HepG2 (cell line): ENCODE results near the gene MCAT. TPM values are rescaled to one million over a fixed set of nuclear protein-coding genes. Genes with fewer than 3 reads are reported as not detected.

Source experiments
- ATAC-seq: fragments of 200-7000 bp; cut with Tn5 transposase; 3 replicates; pipeline ENCODE4 v1.9.1; 2020; ENCODE audit warnings: mild to moderate bottlenecking, moderate library complexity
- BruUV-seq: library from RNA; stranded (reverse); fragments of 400-500 nt; replicated peaks from 2 replicates; lab custom pipeline; 2021; lab: Mats Ljungman, UMichigan
- CTCF ChIA-PET: fragments of 300-600 bp; formaldehyde crosslinking; extraction: SDS; loops from one replicate; lab custom pipeline; 2021; ENCODE audit warnings: low total read pairs, inconsistent platforms, low intra/inter-chr PET ratio; lab: Yijun Ruan, JAX
- POLR2A ChIA-PET: fragments of 350-600 bp; sonication (Branson Sonifier 250); formaldehyde crosslinking; loops from one replicate; lab custom pipeline; 2020; ENCODE audit warnings: antibody characterized with exemption, inconsistent platforms; lab: Yijun Ruan, JAX
- DNase-seq: peaks from one replicate; pipeline ENCODE4 v3.0.0-alpha.2; 2015; ENCODE audit warnings: low spot score
- FAIRE-seq: peaks from 3 replicates; lab custom pipeline; 2011; peaks lifted over from hg19 to GRCh38; lab: Jason Lieb, UNC
- H2AFZ ChIP-seq: one replicate; pipeline ENCODE4 v1.6.1; 2011; ENCODE audit warnings: low read length, inconsistent platforms
- H3K27ac ChIP-seq: fragments of 300-600 bp; 3 replicates; pipeline ENCODE4 v1.8.0; 2011; ENCODE audit warnings: mixed run types, mild to moderate bottlenecking, mixed read lengths, low read length, inconsistent platforms; ENCODE audit not compliant: insufficient read depth; ENCODE audit errors: extremely low read length
- H3K27me3 ChIP-seq, 2 experiments: fragments of 200-600 bp in 1 of 2; 2 replicates in 1 of 2; 3 replicates in 1 of 2; pipeline versions ENCODE4 v1.6.0 to v1.8.0; 2011; ENCODE audit warnings: low read length in 2 of 2, mild to moderate bottlenecking in 2 of 2, moderate library complexity in 2 of 2, inconsistent platforms in 1 of 2; ENCODE audit not compliant: insufficient read depth in 2 of 2, control insufficient read depth in 1 of 2
- H3K36me3 ChIP-seq, 2 experiments: fragments of 200-600 bp in 1 of 2; replicated peaks in 1 of 2; 2 replicates in 1 of 2; 3 replicates in 1 of 2; pipeline versions ENCODE4 v1.5.1 to v1.8.0; 2011; ENCODE audit warnings: low read length in 2 of 2, inconsistent platforms in 1 of 2; ENCODE audit not compliant: insufficient read depth in 2 of 2, control insufficient read depth in 1 of 2
- H3K4me1 ChIP-seq: 2 replicates; pipeline ENCODE4 v1.5.1; 2012; ENCODE audit warnings: low read length, inconsistent platforms; ENCODE audit not compliant: insufficient read depth
- H3K4me2 ChIP-seq: 2 replicates; pipeline ENCODE4 v1.6.0; 2011; ENCODE audit warnings: low read depth, low read length, inconsistent platforms
- H3K4me3 ChIP-seq, 3 experiments: fragments of 200-600 bp in 1 of 3; sonication (generic), shearing (Covaris generic) in 1 of 3; replicated peaks in 1 of 3; 2 replicates each; pipeline ENCODE4 v1.5.1; 2011 to 2016; ENCODE audit warnings: low read length in 3 of 3, inconsistent platforms in 2 of 3, low read depth in 2 of 3, mild to moderate bottlenecking in 2 of 3, control low read depth in 1 of 3, mixed read lengths in 1 of 3; ENCODE audit not compliant: insufficient read depth in 1 of 3
- H3K79me2 ChIP-seq: one replicate; pipeline ENCODE4 v1.6.1; 2011; ENCODE audit warnings: low read length, inconsistent platforms; ENCODE audit not compliant: insufficient read depth
- H3K9ac ChIP-seq: 2 replicates; pipeline ENCODE4 v1.6.0; 2011; ENCODE audit warnings: mild to moderate bottlenecking, low read depth, low read length, inconsistent platforms; ENCODE audit not compliant: insufficient read depth
- H3K9me3 ChIP-seq: 2 replicates; pipeline ENCODE4 v1.5.1; 2012; ENCODE audit warnings: mild to moderate bottlenecking, low read length
- H4K20me1 ChIP-seq: 2 replicates; pipeline ENCODE4 v1.6.0; 2011; ENCODE audit warnings: inconsistent platforms, mild to moderate bottlenecking, low read length, moderate library complexity; ENCODE audit not compliant: insufficient read depth
- ARNT2 ChIP-seq: sonication (generic); formaldehyde crosslinking; IDR thresholded peaks from 2 replicates; pipeline ENCODE4 v1.8.0; 2022; ENCODE audit warnings: mild to moderate bottlenecking, low read depth, missing genetic modification reagents, moderate library complexity
- ASH2L ChIP-seq: fragments of 300-600, 200-600 bp; sonication (generic); IDR thresholded peaks from 2 replicates; pipeline ENCODE4 v1.7.0; 2017; ENCODE audit warnings: low read depth, mild to moderate bottlenecking, moderate library complexity, mixed read lengths, low read length; ENCODE audit not compliant: insufficient read length
- FOXA1 ChIP-seq, 2 experiments: fragments of 450-650 bp in 1 of 2; sonication (generic) in 1 of 2; formaldehyde crosslinking in 1 of 2; IDR thresholded peaks; 2 replicates each; pipeline versions ENCODE4 v1.4.0 to v1.6.1; 2016 to 2020; ENCODE audit warnings: missing genetic modification reagents in 1 of 2
- FOXO1 ChIP-seq: sonication (generic); formaldehyde crosslinking; IDR thresholded peaks from 2 replicates; pipeline ENCODE4 v1.4.0; 2020; ENCODE audit warnings: missing genetic modification reagents
- HDAC1 ChIP-seq: sonication (generic); formaldehyde crosslinking; IDR thresholded peaks from 2 replicates; pipeline ENCODE4 v1.5.1; 2020; ENCODE audit warnings: mild to moderate bottlenecking, missing genetic modification reagents
- LCORL ChIP-seq, 2 experiments: fragments of 450-650 bp in 1 of 2; sonication (generic) in 1 of 2; formaldehyde crosslinking in 1 of 2; IDR thresholded peaks; 2 replicates each; pipeline versions ENCODE4 v1.5.0 to v1.6.1; 2017 to 2020; ENCODE audit warnings: antibody characterized with exemption in 1 of 2, missing genetic modification reagents in 1 of 2
- MYC ChIP-seq: sonication (generic); formaldehyde crosslinking; IDR thresholded peaks from 2 replicates; pipeline ENCODE4 v1.9.0; 2021; ENCODE audit warnings: missing genetic modification reagents, borderline replicate concordance
- SALL2 ChIP-seq: sonication (generic); formaldehyde crosslinking; IDR thresholded peaks from 2 replicates; pipeline ENCODE4 v1.8.1; 2023; ENCODE audit warnings: mild to moderate bottlenecking, missing genetic modification reagents, inconsistent platforms
- ZNF329 ChIP-seq: sonication (generic); formaldehyde crosslinking; IDR thresholded peaks from 2 replicates; pipeline ENCODE4 v1.9.0; 2021; ENCODE audit warnings: low read depth, mild to moderate bottlenecking, missing genetic modification reagents
- ZNF468 ChIP-seq: sonication (generic); formaldehyde crosslinking; IDR thresholded peaks from 2 replicates; pipeline ENCODE4 v1.8.0; 2022; ENCODE audit warnings: mild to moderate bottlenecking, moderate library complexity, missing genetic modification reagents
- ZNF768 ChIP-seq: sonication (generic); formaldehyde crosslinking; IDR thresholded peaks from 2 replicates; pipeline ENCODE4 v1.4.0; 2020; ENCODE audit warnings: missing genetic modification reagents
- WGBS: methylation state at CpG from one replicate; pipeline ENCODE4 v1.1.6; 2017; ENCODE audit warnings: low lambda C conversion rate; 5-methylcytosine and 5-hydroxymethylcytosine counted together
- in situ Hi-C: cut with HindIII; loops from 2 replicates; pipeline ENCODE4 v1.10.0; 2017; ENCODE audit warnings: low pct_unique_long_range_greater_than_20kb; ENCODE audit not compliant: extremely low pct_ligation_motif_present
- intact Hi-C: fragments of 100-400 bp; cut with micrococcal nuclease; formaldehyde crosslinking; loops from one replicate; pipeline ENCODE4 v1.10.0; 2022; ENCODE audit not compliant: unreplicated experiment
- polyA plus RNA-seq, 8 experiments: library from polyadenylated mRNA; depleted of rRNA in 3 of 8; stranded (reverse) in 7 of 8; unstranded in 1 of 8; fragments of >200 nt; fragmentation: Illumina TruSeq in 4 of 8; extraction: Trizol in 4 of 8; gene quantifications; 2 replicates each; pipeline versions ENCODE4 v1.2.1 to v1.2.3, GENCODE V29; 2011 to 2016; ENCODE audit warnings: low read depth in 4 of 8, missing spikeins in 1 of 8, mixed read lengths in 1 of 8; ENCODE audit not compliant: insufficient read depth in 1 of 8
- total RNA-seq, 5 experiments: library from RNA; depleted of rRNA; stranded (reverse); fragments of >200 nt; fragmentation: Illumina TruSeq; extraction: Trizol; gene quantifications; 2 replicates each; pipeline ENCODE4 v1.2.3, GENCODE V29; 2016; ENCODE audit warnings: low read depth in 1 of 5
- TF ChIP-seq, protein P1 (sequence below): sonication (generic); formaldehyde crosslinking; IDR thresholded peaks from 2 replicates; pipeline ENCODE4 v1.4.0; 2020; ENCODE audit warnings: missing genetic modification reagents
- TF ChIP-seq, protein P2 (sequence below): sonication (generic); formaldehyde crosslinking; IDR thresholded peaks from 2 replicates; pipeline ENCODE4 v1.5.0; 2020; ENCODE audit warnings: mild to moderate bottlenecking, missing genetic modification reagents, moderate library complexity
- TF ChIP-seq, protein P3 (sequence below): sonication (generic); formaldehyde crosslinking; conservative IDR thresholded peaks from 2 replicates; pipeline ENCODE4 v1.4.0; 2020; ENCODE audit warnings: missing genetic modification reagents

MCAT gene
- total and polyA plus RNA-seq, 2 of the 13 experiments (the other 11 are each of a cell fraction or from before 2014, with no cell fraction given): 9.3 to 16.7 TPM

GRCh38 chr22:43110927-43111623 lies 32.1 kb downstream of the MCAT start (continued):
- TF ChIP-seq ARNT2 (CRISPR knock-in tag): no peak

GRCh38 chr22:43110444-43110926 lies 32.7 kb downstream of the MCAT start, which contains the start of gene BIK:
TSS of gene BIK (plus strand) at chr22:43110750. CDS start at chr22:43124023, 13,273 bp downstream.
- peak within 1 kb of the TSS; percentile 34; the same call in 1 of the 2 replicates for H3K9ac ChIP-seq
- whole genome bisulfite sequencing: no CpG with 5 or more reads among the region's 49 CpGs
- POLR2A ChIA-PET: interaction anchor here (0.7 to 1.3 kb wide), 2 partner anchors 15 to 16 kb away, joined by 3 to 4 read pairs; no protein-coding TSS in a partner anchor
- TF ChIP-seq SALL2 (no peak), FOXA1 (IDR thresholded peaks at IDR 0.05) (no peak), FOXA1 (CRISPR knock-in tag; IDR thresholded peaks at IDR 0.05) (peak; percentile 79), LCORL (IDR thresholded peaks at IDR 0.05) (no peak), LCORL (CRISPR knock-in tag; IDR thresholded peaks at IDR 0.05) (0 out of 2 replicates have a peak, but pooled peaks have one; percentile 35), HDAC1 (CRISPR knock-in tag) (peak; percentile 44), ZNF329 (CRISPR knock-in tag) (no peak), MYC (peak; percentile 17; the same call in 1 of the 2 replicates), FOXO1 (CRISPR knock-in tag) (peak; percentile 58; the same call in 1 of the 2 replicates), ASH2L (peak; percentile 36), ZNF468 (CRISPR knock-in tag) (no peak), ZNF768 (CRISPR knock-in tag) (peak; percentile 89)
- TF ChIP-seq, protein P1, sequence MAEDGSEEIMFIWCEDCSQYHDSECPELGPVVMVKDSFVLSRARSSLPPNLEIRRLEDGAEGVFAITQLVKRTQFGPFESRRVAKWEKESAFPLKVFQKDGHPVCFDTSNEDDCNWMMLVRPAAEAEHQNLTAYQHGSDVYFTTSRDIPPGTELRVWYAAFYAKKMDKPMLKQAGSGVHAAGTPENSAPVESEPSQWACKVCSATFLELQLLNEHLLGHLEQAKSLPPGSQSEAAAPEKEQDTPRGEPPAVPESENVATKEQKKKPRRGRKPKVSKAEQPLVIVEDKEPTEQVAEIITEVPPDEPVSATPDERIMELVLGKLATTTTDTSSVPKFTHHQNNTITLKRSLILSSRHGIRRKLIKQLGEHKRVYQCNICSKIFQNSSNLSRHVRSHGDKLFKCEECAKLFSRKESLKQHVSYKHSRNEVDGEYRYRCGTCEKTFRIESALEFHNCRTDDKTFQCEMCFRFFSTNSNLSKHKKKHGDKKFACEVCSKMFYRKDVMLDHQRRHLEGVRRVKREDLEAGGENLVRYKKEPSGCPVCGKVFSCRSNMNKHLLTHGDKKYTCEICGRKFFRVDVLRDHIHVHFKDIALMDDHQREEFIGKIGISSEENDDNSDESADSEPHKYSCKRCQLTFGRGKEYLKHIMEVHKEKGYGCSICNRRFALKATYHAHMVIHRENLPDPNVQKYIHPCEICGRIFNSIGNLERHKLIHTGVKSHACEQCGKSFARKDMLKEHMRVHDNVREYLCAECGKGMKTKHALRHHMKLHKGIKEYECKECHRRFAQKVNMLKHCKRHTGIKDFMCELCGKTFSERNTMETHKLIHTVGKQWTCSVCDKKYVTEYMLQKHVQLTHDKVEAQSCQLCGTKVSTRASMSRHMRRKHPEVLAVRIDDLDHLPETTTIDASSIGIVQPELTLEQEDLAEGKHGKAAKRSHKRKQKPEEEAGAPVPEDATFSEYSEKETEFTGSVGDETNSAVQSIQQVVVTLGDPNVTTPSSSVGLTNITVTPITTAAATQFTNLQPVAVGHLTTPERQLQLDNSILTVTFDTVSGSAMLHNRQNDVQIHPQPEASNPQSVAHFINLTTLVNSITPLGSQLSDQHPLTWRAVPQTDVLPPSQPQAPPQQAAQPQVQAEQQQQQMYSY (CRISPR knock-in tag): peak; percentile 74; the same call in 1 of the 2 replicates
- TF ChIP-seq, protein P2, sequence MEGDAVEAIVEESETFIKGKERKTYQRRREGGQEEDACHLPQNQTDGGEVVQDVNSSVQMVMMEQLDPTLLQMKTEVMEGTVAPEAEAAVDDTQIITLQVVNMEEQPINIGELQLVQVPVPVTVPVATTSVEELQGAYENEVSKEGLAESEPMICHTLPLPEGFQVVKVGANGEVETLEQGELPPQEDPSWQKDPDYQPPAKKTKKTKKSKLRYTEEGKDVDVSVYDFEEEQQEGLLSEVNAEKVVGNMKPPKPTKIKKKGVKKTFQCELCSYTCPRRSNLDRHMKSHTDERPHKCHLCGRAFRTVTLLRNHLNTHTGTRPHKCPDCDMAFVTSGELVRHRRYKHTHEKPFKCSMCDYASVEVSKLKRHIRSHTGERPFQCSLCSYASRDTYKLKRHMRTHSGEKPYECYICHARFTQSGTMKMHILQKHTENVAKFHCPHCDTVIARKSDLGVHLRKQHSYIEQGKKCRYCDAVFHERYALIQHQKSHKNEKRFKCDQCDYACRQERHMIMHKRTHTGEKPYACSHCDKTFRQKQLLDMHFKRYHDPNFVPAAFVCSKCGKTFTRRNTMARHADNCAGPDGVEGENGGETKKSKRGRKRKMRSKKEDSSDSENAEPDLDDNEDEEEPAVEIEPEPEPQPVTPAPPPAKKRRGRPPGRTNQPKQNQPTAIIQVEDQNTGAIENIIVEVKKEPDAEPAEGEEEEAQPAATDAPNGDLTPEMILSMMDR (CRISPR knock-in tag): peak; percentile 60
- TF ChIP-seq, protein P3, sequence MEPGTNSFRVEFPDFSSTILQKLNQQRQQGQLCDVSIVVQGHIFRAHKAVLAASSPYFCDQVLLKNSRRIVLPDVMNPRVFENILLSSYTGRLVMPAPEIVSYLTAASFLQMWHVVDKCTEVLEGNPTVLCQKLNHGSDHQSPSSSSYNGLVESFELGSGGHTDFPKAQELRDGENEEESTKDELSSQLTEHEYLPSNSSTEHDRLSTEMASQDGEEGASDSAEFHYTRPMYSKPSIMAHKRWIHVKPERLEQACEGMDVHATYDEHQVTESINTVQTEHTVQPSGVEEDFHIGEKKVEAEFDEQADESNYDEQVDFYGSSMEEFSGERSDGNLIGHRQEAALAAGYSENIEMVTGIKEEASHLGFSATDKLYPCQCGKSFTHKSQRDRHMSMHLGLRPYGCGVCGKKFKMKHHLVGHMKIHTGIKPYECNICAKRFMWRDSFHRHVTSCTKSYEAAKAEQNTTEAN (CRISPR knock-in tag): 0 out of 2 replicates have a peak, but pooled peaks have one; percentile 18

More at GRCh38 chr22:43110444-43110926, 32.7 kb downstream of the MCAT start, which contains the start of gene BIK:
- Histone ChIP-seq H3K4me3 (peak within 1 kb of the TSS; percentile 60 to 74 (median 62); a peak in 5 of 6 replicates), H4K20me1 (no peaks in the 10 kb centered on the region), H3K27me3 (peaks cover 5 to 36% of the 10 kb centered on the region in 2 experiments; a peak in 4 of 5 replicates), H3K36me3 (no peaks in the 10 kb centered on the region), H2AFZ (no peak within 1 kb of the TSS), H3K4me2 (peak within 1 kb of the TSS; percentile 95), H3K79me2 (no peaks in the 10 kb centered on the region), H3K27ac (no peak within 1 kb of the TSS), H3K4me1 (peaks cover 50% of the 10 kb centered on the region), H3K9me3 (no peaks in the 10 kb centered on the region)
- peak; percentile 51 for DNase-seq
- BruUV-seq: no TSS peak
- in situ Hi-C loops (no loop called here), intact Hi-C loops (loop anchor here (2.0 kb wide), 1 partner anchor 16 kb away; no protein-coding TSS in a partner anchor)
- peak; percentile 75 for ATAC-seq
- CTCF ChIA-PET: no interaction called here
- FAIRE-seq: no peak
